CD4-positive, CD25-positive, alpha-beta regulatory T cell (primary cell): ENCODE results near the gene PRKAR1B. TPM values are rescaled to one million over a fixed set of nuclear protein-coding genes. Genes with fewer than 3 reads are reported as not detected.
A peak's percentile ranks its signal among the peaks of the same experiment; 100 is the strongest.
"Not testable (repeated sequence)": the region's sequence is repeated elsewhere in the genome, so short reads cannot be mapped to it uniquely, and the experiment has no call there.

Source experiments
- ATAC-seq, 2 donors: fragments of 150-1000 bp; cut with Tn5 transposase; one replicate each; pipeline ENCODE4 v1.10.0; 2021; ENCODE audit warnings: low read depth in 2 of 2, moderate number of reproducible peaks in 2 of 2, moderate library complexity in 1 of 2
- DNase-seq, 3 donors: peaks; one replicate each; pipeline versions ENCODE4 v3.0.0 to v3.0.0-alpha.2; 2012 to 2022; ENCODE audit warnings: mixed read lengths in 1 of 3
- H3K27ac ChIP-seq: one replicate; pipeline ENCODE4 v1.7.0; 2013; ENCODE audit warnings: mild to moderate bottlenecking, low read length; ENCODE audit not compliant: insufficient read depth, poor library complexity, severe bottlenecking
- H3K27me3 ChIP-seq: one replicate; pipeline ENCODE4 v1.7.0; 2013; ENCODE audit warnings: low read length; ENCODE audit not compliant: control insufficient read depth, insufficient read depth
- H3K36me3 ChIP-seq: one replicate; pipeline ENCODE4 v1.7.0; 2013; ENCODE audit warnings: mild to moderate bottlenecking, low read length, moderate library complexity; ENCODE audit not compliant: control insufficient read depth, insufficient read depth
- H3K4me1 ChIP-seq: 2 replicates; pipeline ENCODE4 v1.7.0; 2013; ENCODE audit warnings: mild to moderate bottlenecking, low read length; ENCODE audit not compliant: insufficient read depth, control insufficient read depth, poor library complexity, severe bottlenecking
- H3K4me3 ChIP-seq: one replicate; pipeline ENCODE4 v1.7.0; 2013; ENCODE audit warnings: low read depth, mild to moderate bottlenecking, low read length, moderate library complexity
- H3K9me3 ChIP-seq, 2 experiments: 1 replicate in 1 of 2; 2 replicates in 1 of 2; pipeline ENCODE4 v1.7.0; 2013; ENCODE audit warnings: low read length in 2 of 2, mild to moderate bottlenecking in 1 of 2, moderate library complexity in 1 of 2; ENCODE audit not compliant: control insufficient read depth in 2 of 2
- H3K27ac Mint-ChIP-seq, 3 donors: one replicate each; pipeline ENCODE4 v1.8.0; 2020 to 2022; ENCODE audit warnings: mild to moderate bottlenecking in 3 of 3, mixed read lengths in 3 of 3, moderate library complexity in 2 of 3
- H3K27me3 Mint-ChIP-seq: one replicate; pipeline ENCODE4 v1.8.0; 2022; ENCODE audit warnings: mild to moderate bottlenecking, mixed read lengths
- H3K36me3 Mint-ChIP-seq: one replicate; pipeline ENCODE4 v1.8.0; 2020; ENCODE audit warnings: mixed read lengths
- H3K4me1 Mint-ChIP-seq, 4 donors: one replicate each; pipeline ENCODE4 v1.8.0; 2020 to 2022; ENCODE audit warnings: mixed read lengths in 4 of 4, mild to moderate bottlenecking in 1 of 4
- H3K4me3 Mint-ChIP-seq, 4 donors: one replicate each; pipeline ENCODE4 v1.8.0; 2020 to 2022; ENCODE audit warnings: mild to moderate bottlenecking in 4 of 4, mixed read lengths in 4 of 4, moderate library complexity in 3 of 4
- H3K9me3 Mint-ChIP-seq, 7 donors: one replicate each; pipeline ENCODE4 v1.8.0; 2020 to 2022; ENCODE audit warnings: mixed read lengths in 7 of 7, mild to moderate bottlenecking in 3 of 7, moderate library complexity in 2 of 7
- polyA plus RNA-seq, 4 donors: library from polyadenylated mRNA; unstranded; fragments of 300-500 nt; fragmentation: Illumina TruSeq; gene quantifications; one replicate each; pipeline ENCODE4 v1.2.3, GENCODE V29; 2021
- total RNA-seq: library from RNA; stranded (reverse); gene quantifications from one replicate; pipeline ENCODE4 v1.2.3, GENCODE V29; 2022

PRKAR1B gene
- total and polyA plus RNA-seq, 5 donors from 2014 or later = 4.9 to 12.5 (median 6.8) TPM

DNA sequence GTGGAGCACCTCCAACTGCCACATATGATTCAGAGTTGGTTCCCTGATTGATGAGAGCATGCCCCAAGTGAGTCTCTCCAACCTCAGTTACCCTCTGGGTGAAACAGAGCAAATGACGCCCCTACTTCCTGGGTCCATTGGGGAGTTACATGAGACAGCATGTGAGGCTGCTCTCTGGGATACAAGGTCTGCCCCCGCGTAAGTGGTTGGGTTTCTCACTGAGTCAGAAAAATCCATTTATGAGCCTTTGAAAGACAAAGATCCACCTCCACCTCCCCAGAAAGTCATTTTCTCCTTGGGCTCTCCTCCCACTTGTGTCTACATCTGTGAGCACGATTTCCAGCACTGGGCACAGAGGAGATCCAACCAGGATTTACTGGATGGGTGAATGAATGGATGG lies 71.3 kb downstream of the PRKAR1B start:
- Mint-ChIP-seq H3K27me3 (no peaks in the 10 kb centered on the region), H3K9me3 (peaks cover 0 to 2% (median 0%) of the 10 kb centered on the region in 7 donors), H3K36me3 (peaks cover 7% of the 10 kb centered on the region), H3K27ac (no peak overlapping the region), H3K4me3 (no peak overlapping the region), H3K4me1 (peaks cover 0 to 3% (median 0%) of the 10 kb centered on the region in 4 donors)
- H3K4me3 ChIP-seq = no peak overlapping the region
- peaks cover 3 to 12% of the 10 kb centered on the region in 2 experiments for H3K9me3 ChIP-seq
- DNase-seq (no peak), ATAC-seq (no peak)
- H3K27me3 ChIP-seq = no peaks in the 10 kb centered on the region
- H3K36me3 ChIP-seq = no peaks in the 10 kb centered on the region
- H3K27ac ChIP-seq = no peak overlapping the region
- no peaks in the 10 kb centered on the region for H3K4me1 ChIP-seq

DNA sequence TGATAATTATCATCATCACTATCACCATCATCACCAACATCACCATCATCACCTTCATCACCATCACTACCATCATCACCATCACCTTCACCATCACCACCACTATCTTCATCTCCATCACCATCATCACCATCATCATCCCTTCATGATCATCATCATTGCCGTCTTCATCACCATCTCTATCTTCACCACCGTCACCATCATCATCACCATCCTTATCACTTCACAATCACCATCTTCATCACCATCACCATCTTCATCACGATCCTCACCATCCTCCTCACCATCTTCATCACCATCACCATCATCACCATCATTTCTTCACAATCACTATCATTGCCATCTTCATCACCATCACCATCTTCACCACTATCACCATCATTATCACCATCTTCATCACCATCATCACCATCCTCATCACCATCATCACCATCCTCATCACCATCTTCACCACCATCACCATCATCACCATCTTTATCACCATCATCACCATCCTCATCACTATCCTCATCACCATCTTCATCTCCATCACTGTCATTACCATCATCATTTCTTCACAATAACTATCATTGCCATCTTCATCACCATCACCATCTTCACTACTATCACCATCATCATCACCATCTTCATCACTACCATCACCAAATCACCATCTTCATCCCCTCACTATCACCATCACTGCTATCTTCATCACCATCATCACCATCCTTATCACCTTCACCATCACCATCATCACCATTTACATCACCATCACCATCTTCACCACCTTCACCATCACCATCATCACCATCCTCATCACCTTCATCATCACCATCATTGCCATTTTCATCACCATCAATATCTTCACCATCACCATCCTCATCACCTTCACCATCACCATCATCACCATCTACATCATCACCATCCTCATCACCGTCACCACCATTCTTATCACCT lies 73.0 kb downstream of the PRKAR1B start:
- peaks cover 0 to 3% (median 0%) of the 10 kb centered on the region in 4 donors for H3K4me1 Mint-ChIP-seq
- H3K27ac ChIP-seq = no peak overlapping the region
- H3K27me3 ChIP-seq = no peaks in the 10 kb centered on the region
- H3K36me3 ChIP-seq = no peaks in the 10 kb centered on the region
- H3K9me3 ChIP-seq = peaks cover 3 to 12% of the 10 kb centered on the region in 2 experiments
- H3K9me3 Mint-ChIP-seq = no peaks in the 10 kb centered on the region
- H3K4me3 ChIP-seq = no peak overlapping the region
- DNase-seq = no peak
- H3K36me3 Mint-ChIP-seq = peaks cover 4% of the 10 kb centered on the region
- H3K27me3 Mint-ChIP-seq = no peaks in the 10 kb centered on the region
- no peak overlapping the region for H3K4me3 Mint-ChIP-seq
- ATAC-seq = no peak
- H3K27ac Mint-ChIP-seq = no peak overlapping the region
- H3K4me1 ChIP-seq = no peaks in the 10 kb centered on the region

DNA sequence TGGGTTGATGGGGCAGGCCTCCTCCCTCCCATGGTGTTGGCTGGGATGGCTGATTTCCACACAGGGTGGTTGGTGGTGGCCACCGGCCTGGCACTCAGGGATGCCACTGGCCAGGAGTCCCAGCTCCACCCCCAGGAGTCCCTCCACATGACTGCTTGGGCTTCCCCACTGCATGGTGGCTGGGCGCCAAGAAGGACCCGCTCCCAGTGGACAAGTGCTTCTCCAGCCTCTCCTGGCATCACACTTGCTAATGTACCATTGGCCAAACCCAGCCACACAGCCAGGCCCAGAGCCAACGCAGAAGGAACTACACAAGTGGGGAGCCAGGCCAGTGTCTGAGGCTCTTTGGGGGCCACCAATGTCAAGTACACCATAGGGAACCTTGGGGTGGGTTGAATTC lies 74.2 kb downstream of the PRKAR1B start:
- Histone ChIP-seq H3K27ac (no peak overlapping the region), H3K4me3 (no peak overlapping the region), H3K4me1 (no peaks in the 10 kb centered on the region), H3K9me3 (peaks cover 3 to 12% of the 10 kb centered on the region in 2 experiments), H3K27me3 (no peaks in the 10 kb centered on the region), H3K36me3 (no peaks in the 10 kb centered on the region)
- H3K4me3 Mint-ChIP-seq = no peak overlapping the region
- peaks cover 0 to 2% (median 0%) of the 10 kb centered on the region in 4 donors for H3K4me1 Mint-ChIP-seq
- ATAC-seq (no peak), DNase-seq (no peak)
- H3K9me3 Mint-ChIP-seq = no peaks in the 10 kb centered on the region
- no peak overlapping the region for H3K27ac Mint-ChIP-seq
- H3K36me3 Mint-ChIP-seq = no peaks in the 10 kb centered on the region
- no peaks in the 10 kb centered on the region for H3K27me3 Mint-ChIP-seq

DNA sequence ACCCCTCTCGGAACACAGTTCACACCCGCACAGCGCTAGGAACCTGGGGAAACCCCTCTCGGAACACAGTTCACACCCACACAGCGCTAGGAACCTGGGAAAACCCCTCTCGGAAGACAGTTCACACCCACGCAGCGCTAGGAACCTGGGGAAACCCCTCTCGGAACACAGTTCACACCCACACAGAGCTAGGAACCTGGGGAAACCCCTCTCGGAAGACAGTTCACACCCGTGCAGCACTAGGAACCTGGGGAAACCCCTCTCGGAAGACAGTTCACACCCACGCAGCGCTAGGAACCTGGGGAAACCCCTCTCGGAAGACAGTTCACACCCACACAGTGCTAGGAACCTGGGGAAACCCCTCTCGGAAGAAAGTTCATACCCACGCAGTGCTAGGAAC lies 74.9 kb downstream of the PRKAR1B start:
- not testable (repeated sequence) for H3K4me3 ChIP-seq, H3K9me3 Mint-ChIP-seq, H3K27ac Mint-ChIP-seq, H3K4me1 ChIP-seq, H3K36me3 Mint-ChIP-seq, H3K27me3 Mint-ChIP-seq, H3K4me3 Mint-ChIP-seq, H3K36me3 ChIP-seq, DNase-seq, H3K27me3 ChIP-seq, H3K27ac ChIP-seq, H3K4me1 Mint-ChIP-seq, ATAC-seq
- H3K9me3 ChIP-seq = peaks cover 3 to 12% of the 10 kb centered on the region in 2 experiments

DNA sequence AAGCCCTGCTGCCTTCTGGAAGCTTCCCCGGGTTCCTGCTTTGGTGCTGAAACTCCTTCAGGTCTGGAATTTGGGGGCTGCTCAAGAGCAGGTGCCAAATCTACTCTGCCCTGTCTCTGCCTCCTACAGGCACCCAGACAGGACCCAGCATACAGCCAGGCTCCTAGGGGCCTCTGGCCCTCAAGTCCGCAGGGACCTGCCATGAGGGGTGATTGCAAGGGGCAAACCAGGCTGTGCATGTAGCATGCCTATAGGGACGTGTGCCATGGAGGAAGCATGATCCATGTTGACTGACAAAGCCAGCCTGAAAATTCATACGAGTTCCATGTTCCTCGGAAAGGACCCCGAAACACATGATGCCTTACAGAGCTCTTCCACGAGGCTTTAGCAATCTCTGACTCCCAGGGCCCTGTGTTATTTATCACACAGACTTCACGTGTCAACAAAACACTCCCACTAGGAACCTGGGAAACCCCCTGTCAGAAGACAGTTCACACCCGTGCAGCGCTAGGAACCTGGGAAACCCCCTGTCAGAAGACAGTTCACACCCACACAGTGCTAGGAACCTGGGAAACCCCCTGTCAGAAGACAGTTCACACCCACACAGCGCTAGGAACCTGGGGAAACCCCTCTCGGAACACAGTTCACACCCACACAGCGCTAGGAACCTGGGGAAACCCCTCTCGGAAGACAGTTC lies 75.9 kb downstream of the PRKAR1B start:
- Histone ChIP-seq H3K36me3 (no peaks in the 10 kb centered on the region), H3K27ac (peak overlapping the region; percentile 52), H3K9me3 (peaks cover 3 to 12% of the 10 kb centered on the region in 2 experiments), H3K4me1 (no peaks in the 10 kb centered on the region), H3K4me3 (no peak overlapping the region), H3K27me3 (no peaks in the 10 kb centered on the region)
- Mint-ChIP-seq H3K9me3 (no peaks in the 10 kb centered on the region), H3K4me1 (peaks cover 0 to 2% (median 0%) of the 10 kb centered on the region in 4 donors), H3K4me3 (no peak overlapping the region), H3K27me3 (no peaks in the 10 kb centered on the region), H3K27ac (no peak overlapping the region), H3K36me3 (peaks cover 3% of the 10 kb centered on the region)
- ATAC-seq (no peak), DNase-seq (no peak)

DNA sequence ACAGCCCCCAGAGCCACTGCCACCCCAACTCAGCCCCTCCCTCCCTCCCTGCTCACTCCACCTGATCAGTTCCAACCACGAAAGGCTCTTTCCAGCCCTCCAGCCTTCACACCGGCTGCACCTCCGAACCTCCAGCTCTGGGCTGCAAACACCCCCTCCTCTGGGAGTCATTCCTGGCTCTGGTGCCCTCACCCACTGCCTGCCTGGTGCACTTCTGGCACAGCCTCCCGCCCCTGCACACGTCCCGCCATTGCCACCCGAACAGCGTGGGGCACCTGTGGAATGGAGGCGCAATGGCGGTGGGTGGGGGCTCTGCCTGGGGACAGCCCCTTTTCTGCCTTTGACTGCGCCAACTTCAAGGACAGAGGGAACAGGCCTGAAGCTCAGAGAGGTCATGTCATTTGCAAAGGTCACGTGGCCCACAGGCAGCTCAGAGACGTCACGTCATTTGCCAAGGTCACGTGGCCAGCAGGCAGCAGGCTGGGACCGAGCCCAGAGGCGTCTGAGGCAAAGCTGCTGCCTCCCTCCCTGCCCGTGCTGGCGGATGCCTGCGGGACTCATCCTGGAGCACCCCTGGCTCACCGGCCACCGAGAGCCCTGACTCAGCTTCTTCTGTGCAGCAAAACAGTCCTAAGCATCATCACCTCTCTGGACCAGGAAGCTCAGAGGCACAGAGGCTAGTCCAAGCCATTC lies 76.6 kb downstream of the PRKAR1B start:
- H3K27me3 ChIP-seq = no peaks in the 10 kb centered on the region
- peaks cover 3 to 12% of the 10 kb centered on the region in 2 experiments for H3K9me3 ChIP-seq
- H3K27me3 Mint-ChIP-seq = no peaks in the 10 kb centered on the region
- no peak overlapping the region for H3K27ac ChIP-seq
- H3K9me3 Mint-ChIP-seq = no peaks in the 10 kb centered on the region
- H3K36me3 ChIP-seq = no peaks in the 10 kb centered on the region
- H3K4me1 Mint-ChIP-seq = peaks cover 0 to 2% (median 0%) of the 10 kb centered on the region in 4 donors
- ATAC-seq = no peak
- DNase-seq = peak in 1 of 3 donors; percentile 26
- H3K4me1 ChIP-seq = no peaks in the 10 kb centered on the region
- no peak overlapping the region for H3K4me3 Mint-ChIP-seq
- no peak overlapping the region for H3K27ac Mint-ChIP-seq
- H3K4me3 ChIP-seq = no peak overlapping the region
- peaks cover 3% of the 10 kb centered on the region for H3K36me3 Mint-ChIP-seq

DNA sequence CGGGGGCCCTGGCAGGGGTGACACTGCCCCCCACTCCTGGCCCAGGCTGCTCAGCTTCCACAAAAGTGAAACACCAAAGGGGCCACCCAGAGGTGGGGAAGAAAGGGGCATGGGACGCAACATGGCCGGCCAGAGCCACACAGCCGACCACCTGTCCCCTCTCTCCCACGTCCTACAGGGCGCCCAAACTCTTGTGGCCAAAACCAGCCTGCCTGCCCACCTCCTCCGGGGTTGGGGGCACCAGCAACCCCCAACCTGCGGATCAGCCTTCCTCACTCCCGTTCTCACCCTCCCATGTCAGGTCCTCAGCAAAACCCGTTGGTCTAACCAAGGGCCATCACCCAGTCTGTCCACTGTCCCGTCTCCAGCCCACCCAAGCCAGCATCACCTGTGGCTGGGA lies 80.1 kb downstream of the PRKAR1B start:
- DNase-seq = no peak
- Mint-ChIP-seq H3K36me3 (peaks cover 8% of the 10 kb centered on the region), H3K27ac (no peak overlapping the region), H3K4me3 (no peak overlapping the region), H3K4me1 (peaks cover 0 to 5% (median 0%) of the 10 kb centered on the region in 4 donors), H3K9me3 (peaks cover 0 to 5% (median 0%) of the 10 kb centered on the region in 7 donors), H3K27me3 (no peaks in the 10 kb centered on the region)
- Histone ChIP-seq H3K4me3 (no peak overlapping the region), H3K27ac (no peak overlapping the region), H3K4me1 (no peaks in the 10 kb centered on the region), H3K36me3 (no peaks in the 10 kb centered on the region), H3K27me3 (no peaks in the 10 kb centered on the region), H3K9me3 (peaks cover 0 to 5% of the 10 kb centered on the region in 2 experiments)
- ATAC-seq = no peak
